ENCODE results near the gene NTSR1.

DNA sequence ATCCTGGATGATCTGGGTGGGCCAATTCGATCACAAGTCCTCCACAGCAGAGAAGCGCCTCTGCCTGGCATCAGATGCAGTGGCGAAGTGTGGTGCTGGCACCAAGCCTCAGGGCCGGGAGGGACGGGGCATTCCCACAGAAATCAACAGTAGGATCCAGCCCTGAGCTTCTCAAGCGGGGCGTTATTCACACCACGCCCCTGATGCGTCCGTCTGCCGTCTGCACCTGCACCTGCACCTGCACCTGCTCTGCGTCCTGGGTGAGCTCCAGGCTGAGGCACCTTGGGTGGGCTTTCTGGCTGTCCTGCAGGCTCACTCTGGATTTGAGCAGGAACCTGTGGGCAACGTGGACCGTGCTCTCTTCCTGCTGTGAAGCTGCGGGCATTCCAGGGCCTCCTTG is 13.8 kb upstream of the NTSR1 start:
- TF ChIP-seq, protein P1, sequence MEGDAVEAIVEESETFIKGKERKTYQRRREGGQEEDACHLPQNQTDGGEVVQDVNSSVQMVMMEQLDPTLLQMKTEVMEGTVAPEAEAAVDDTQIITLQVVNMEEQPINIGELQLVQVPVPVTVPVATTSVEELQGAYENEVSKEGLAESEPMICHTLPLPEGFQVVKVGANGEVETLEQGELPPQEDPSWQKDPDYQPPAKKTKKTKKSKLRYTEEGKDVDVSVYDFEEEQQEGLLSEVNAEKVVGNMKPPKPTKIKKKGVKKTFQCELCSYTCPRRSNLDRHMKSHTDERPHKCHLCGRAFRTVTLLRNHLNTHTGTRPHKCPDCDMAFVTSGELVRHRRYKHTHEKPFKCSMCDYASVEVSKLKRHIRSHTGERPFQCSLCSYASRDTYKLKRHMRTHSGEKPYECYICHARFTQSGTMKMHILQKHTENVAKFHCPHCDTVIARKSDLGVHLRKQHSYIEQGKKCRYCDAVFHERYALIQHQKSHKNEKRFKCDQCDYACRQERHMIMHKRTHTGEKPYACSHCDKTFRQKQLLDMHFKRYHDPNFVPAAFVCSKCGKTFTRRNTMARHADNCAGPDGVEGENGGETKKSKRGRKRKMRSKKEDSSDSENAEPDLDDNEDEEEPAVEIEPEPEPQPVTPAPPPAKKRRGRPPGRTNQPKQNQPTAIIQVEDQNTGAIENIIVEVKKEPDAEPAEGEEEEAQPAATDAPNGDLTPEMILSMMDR (IDR thresholded peaks at IDR 0.05) = no peak
- TF ChIP-seq EZH2 (IDR thresholded peaks at IDR 0.05; ENCODE audit: borderline replicate concordance, insufficient read depth, low read depth, low read length, poor library complexity, severe bottlenecking) = no peak

Measured in B cell (primary cell).